Subcutaneous preadipocyte (primary cell): ENCODE data around the gene OTOG. TPM values are rescaled to one million over a fixed set of nuclear protein-coding genes. Genes with fewer than 3 reads are reported as not detected.

ENCODE experiments used
- total RNA-seq: library from RNA; depleted of rRNA; stranded (reverse); fragments of >200 nt; gene quantifications from 2 replicates; pipeline ENCODE4 v1.2.3, GENCODE V29; 2012

The OTOG gene, protein sequence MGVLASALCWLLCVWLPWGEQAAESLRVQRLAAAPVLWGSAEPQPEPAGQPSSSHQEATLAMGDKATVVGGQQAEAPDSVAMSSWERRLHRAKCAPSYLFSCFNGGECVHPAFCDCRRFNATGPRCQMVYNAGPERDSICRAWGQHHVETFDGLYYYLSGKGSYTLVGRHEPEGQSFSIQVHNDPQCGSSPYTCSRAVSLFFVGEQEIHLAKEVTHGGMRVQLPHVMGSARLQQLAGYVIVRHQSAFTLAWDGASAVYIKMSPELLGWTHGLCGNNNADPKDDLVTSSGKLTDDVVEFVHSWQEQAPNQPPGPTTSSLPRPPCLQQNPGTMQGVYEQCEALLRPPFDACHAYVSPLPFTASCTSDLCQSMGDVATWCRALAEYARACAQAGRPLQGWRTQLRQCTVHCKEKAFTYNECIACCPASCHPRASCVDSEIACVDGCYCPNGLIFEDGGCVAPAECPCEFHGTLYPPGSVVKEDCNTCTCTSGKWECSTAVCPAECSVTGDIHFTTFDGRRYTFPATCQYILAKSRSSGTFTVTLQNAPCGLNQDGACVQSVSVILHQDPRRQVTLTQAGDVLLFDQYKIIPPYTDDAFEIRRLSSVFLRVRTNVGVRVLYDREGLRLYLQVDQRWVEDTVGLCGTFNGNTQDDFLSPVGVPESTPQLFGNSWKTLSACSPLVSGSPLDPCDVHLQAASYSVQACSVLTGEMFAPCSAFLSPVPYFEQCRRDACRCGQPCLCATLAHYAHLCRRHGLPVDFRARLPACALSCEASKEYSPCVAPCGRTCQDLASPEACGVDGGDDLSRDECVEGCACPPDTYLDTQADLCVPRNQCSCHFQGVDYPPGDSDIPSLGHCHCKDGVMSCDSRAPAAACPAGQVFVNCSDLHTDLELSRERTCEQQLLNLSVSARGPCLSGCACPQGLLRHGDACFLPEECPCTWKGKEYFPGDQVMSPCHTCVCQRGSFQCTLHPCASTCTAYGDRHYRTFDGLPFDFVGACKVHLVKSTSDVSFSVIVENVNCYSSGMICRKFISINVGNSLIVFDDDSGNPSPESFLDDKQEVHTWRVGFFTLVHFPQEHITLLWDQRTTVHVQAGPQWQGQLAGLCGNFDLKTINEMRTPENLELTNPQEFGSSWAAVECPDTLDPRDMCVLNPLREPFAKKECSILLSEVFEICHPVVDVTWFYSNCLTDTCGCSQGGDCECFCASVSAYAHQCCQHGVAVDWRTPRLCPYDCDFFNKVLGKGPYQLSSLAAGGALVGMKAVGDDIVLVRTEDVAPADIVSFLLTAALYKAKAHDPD (N-terminal part only)
- total RNA-seq, result not detected in 2 replicates

DNA sequence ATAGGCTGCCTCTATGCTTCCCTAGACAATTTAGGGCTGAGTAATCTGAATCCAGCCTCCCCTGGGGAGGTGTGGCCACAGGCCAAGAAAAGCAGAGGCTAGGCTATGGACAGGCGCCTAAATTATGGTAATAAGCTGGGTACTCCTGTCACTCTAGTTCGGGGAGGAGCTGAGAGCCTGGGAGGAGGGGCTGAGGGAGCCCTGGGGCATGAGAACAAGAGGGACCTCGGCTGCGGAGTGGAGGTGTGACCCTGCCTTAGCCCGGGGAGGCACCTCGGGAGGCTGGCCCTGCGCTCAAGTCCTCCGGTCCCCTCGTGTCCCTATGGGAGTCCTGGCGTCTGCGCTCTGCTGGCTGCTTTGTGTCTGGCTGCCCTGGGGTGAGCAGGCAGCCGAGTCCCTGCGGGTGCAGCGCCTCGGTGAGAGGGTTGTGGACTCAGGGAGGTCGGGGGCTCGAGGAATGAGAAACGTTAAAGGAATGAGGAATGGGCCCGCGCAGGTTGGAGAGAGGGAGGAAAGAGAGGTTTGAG, at the start of gene OTOG:
OTOG (plus strand) TSS at position 209 of the 527 bp plus-strand sequence; CDS start at position 323, 114 bp downstream.

DNA sequence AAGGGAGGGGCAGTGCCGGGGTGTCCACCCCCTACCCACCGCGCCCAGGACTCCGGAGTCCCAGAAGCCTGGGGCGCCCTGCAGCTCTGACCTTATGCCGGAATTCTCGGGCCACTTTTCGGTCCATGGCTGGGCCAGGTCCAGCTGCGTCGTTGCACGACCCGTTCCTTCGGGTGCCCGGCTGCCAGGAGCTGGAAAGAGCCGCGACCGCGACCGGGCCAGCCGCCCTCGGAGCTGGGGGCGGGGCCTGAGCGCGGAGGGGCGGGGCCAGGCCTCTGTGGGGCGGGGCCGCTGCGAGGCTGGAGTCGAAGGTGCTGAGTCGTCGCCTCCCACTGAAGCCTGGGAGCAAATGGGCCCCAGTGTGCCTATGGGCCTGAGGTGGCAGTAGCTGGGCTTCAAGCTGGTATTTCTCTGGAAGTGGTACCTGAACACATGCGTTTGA, 2.9 kb upstream of the OTOG start, which contains the start of gene USH1C:
USH1C (minus strand) TSS at position 236 of the 442 bp plus-strand sequence; CDS start at position 127, 109 bp downstream.

Other genes with a start within 250 kb of the OTOG start
- gene NCR3LG1, start 195.5 kb upstream of the OTOG start, total RNA-seq, result 14.7 and 27.6 TPM in 2 replicates
- not detected in 2 replicates for gene KCNJ11, start 158.6 kb upstream of the OTOG start, total RNA-seq
- gene ABCC8, start 70.4 kb upstream of the OTOG start, total RNA-seq, result not detected in 2 replicates
- not detected in 2 replicates for gene USH1C, start 2.8 kb upstream of the OTOG start, total RNA-seq
- gene MYOD1, start 172.3 kb downstream of the OTOG start, total RNA-seq, result not detected in 2 replicates
- under 0.01 TPM in 1 of 2 replicates, not detected in the other for gene KCNC1, start 187.5 kb downstream of the OTOG start, total RNA-seq